HEK293 (cell line): ENCODE measurements around the gene PIP5K1B.

Experiments
- CTCF ChIA-PET: fragments of 350-600 bp; formaldehyde crosslinking; extraction: SDS; loops from one replicate; lab custom pipeline; 2021; ENCODE audit warnings: antibody characterized with exemption; lab: Yijun Ruan, JAX
- POLR2A ChIA-PET: fragments of 300-600 bp; formaldehyde crosslinking; extraction: SDS; loops from one replicate; lab custom pipeline; 2020; ENCODE audit warnings: antibody characterized with exemption, inconsistent platforms; lab: Yijun Ruan, JAX
- H3K27ac ChIP-seq: fragments of 200-500 bp; sonication (Bioruptor generic); 2 replicates; pipeline ENCODE4 v1.5.1; 2014; ENCODE audit warnings: low read depth, low read length, control low read depth, inconsistent platforms; ENCODE audit errors: extremely low read depth
- H3K36me3 ChIP-seq, 2 experiments: fragments of 200-500 bp in 1 of 2; sonication (Bioruptor generic) in 1 of 2; 1 replicate in 1 of 2; 2 replicates in 1 of 2; pipeline ENCODE4 v1.5.1; 2014 to 2017; ENCODE audit warnings: inconsistent platforms in 2 of 2, low read length in 2 of 2; ENCODE audit not compliant: control insufficient read depth in 2 of 2, insufficient read depth in 1 of 2
- H3K4me1 ChIP-seq: fragments of 200-500 bp; sonication (Bioruptor generic); 2 replicates; pipeline ENCODE4 v1.5.1; 2014; ENCODE audit warnings: mild to moderate bottlenecking, low read length, inconsistent platforms; ENCODE audit not compliant: control insufficient read depth, insufficient read depth
- H3K4me3 ChIP-seq: 2 replicates; pipeline ENCODE4 v1.5.1; 2011; ENCODE audit warnings: low read depth, mild to moderate bottlenecking, control low read depth, low read length, moderate library complexity
- H3K9me3 ChIP-seq: fragments of 200-500 bp; sonication (Bioruptor generic); 2 replicates; pipeline ENCODE4 v1.5.1; 2014; ENCODE audit warnings: low read depth, low read length, inconsistent platforms; ENCODE audit not compliant: control insufficient read depth, insufficient read depth
- BCL11A ChIP-seq: fragments of 450-650 bp; formaldehyde crosslinking; IDR thresholded peaks from 2 replicates; pipeline ENCODE4 v1.5.1; 2016; ENCODE audit warnings: low read depth, missing biosample characterization, missing genetic modification characterization
- EGR2 ChIP-seq: fragments of 450-650 bp; formaldehyde crosslinking; IDR thresholded peaks from 2 replicates; pipeline ENCODE4 v1.5.1; 2016; ENCODE audit warnings: low read depth, missing biosample characterization, missing genetic modification characterization
- IKZF3 ChIP-seq: fragments of 450-650 bp; IDR thresholded peaks from 2 replicates; pipeline ENCODE4 v1.5.0; 2018; ENCODE audit warnings: missing biosample characterization, mild to moderate bottlenecking, missing genetic modification characterization, moderate library complexity
- KLF1 ChIP-seq: fragments of 450-650 bp; formaldehyde crosslinking; IDR thresholded peaks from 2 replicates; pipeline ENCODE4 v1.5.1; 2016; ENCODE audit warnings: missing biosample characterization, missing genetic modification characterization
- KLF17 ChIP-seq: fragments of 450-650 bp; formaldehyde crosslinking; IDR thresholded peaks from 2 replicates; pipeline ENCODE4 v1.5.1; 2016; ENCODE audit warnings: missing biosample characterization, missing genetic modification characterization
- OSR2 ChIP-seq: fragments of 450-650 bp; formaldehyde crosslinking; IDR thresholded peaks from 2 replicates; pipeline ENCODE4 v1.5.1; 2016; ENCODE audit warnings: missing biosample characterization, missing genetic modification characterization
- PRDM10 ChIP-seq: fragments of 450-650 bp; formaldehyde crosslinking; IDR thresholded peaks from 2 replicates; pipeline ENCODE4 v1.5.1; 2016; ENCODE audit warnings: missing biosample characterization, missing genetic modification characterization
- PRDM6 ChIP-seq: fragments of 450-650 bp; formaldehyde crosslinking; IDR thresholded peaks from 2 replicates; pipeline ENCODE4 v1.5.1; 2017; ENCODE audit warnings: missing biosample characterization, missing genetic modification characterization
- SALL2 ChIP-seq: fragments of 450-650 bp; formaldehyde crosslinking; IDR thresholded peaks from 2 replicates; pipeline ENCODE4 v1.5.0; 2017; ENCODE audit warnings: missing biosample characterization, mild to moderate bottlenecking, missing genetic modification characterization, borderline replicate concordance
- SCRT1 ChIP-seq: fragments of 450-650 bp; formaldehyde crosslinking; IDR thresholded peaks from 2 replicates; pipeline ENCODE4 v1.5.1; 2016; ENCODE audit warnings: missing biosample characterization, missing genetic modification characterization, borderline replicate concordance
- SP7 ChIP-seq: fragments of 450-650 bp; formaldehyde crosslinking; IDR thresholded peaks from 2 replicates; pipeline ENCODE4 v1.5.1; 2016; ENCODE audit warnings: missing biosample characterization, missing genetic modification characterization
- WT1 ChIP-seq: fragments of 450-650 bp; formaldehyde crosslinking; IDR thresholded peaks from 2 replicates; pipeline ENCODE4 v1.5.1; 2016; ENCODE audit warnings: missing biosample characterization, missing genetic modification characterization
- ZNF155 ChIP-seq: fragments of 450-650 bp; formaldehyde crosslinking; IDR thresholded peaks from 2 replicates; pipeline ENCODE4 v1.5.1; 2016; ENCODE audit warnings: missing biosample characterization, missing genetic modification characterization
- ZNF175 ChIP-seq: fragments of 450-650 bp; formaldehyde crosslinking; IDR thresholded peaks from 2 replicates; pipeline ENCODE4 v1.5.1; 2016; ENCODE audit warnings: missing biosample characterization, missing genetic modification characterization
- ZNF350 ChIP-seq: fragments of 450-650 bp; formaldehyde crosslinking; IDR thresholded peaks from 2 replicates; pipeline ENCODE4 v1.5.0; 2017; ENCODE audit warnings: missing biosample characterization, mild to moderate bottlenecking, missing genetic modification characterization
- ZNF404 ChIP-seq: fragments of 450-650 bp; formaldehyde crosslinking; IDR thresholded peaks from 2 replicates; pipeline ENCODE4 v1.5.1; 2017; ENCODE audit warnings: missing biosample characterization, missing genetic modification characterization
- ZNF514 ChIP-seq: fragments of 450-650 bp; formaldehyde crosslinking; IDR thresholded peaks from 2 replicates; pipeline ENCODE4 v1.5.1; 2016; ENCODE audit warnings: missing biosample characterization, missing genetic modification characterization
- ZNF580 ChIP-seq: fragments of 450-650 bp; formaldehyde crosslinking; IDR thresholded peaks from 2 replicates; pipeline ENCODE4 v1.5.1; 2016; ENCODE audit warnings: missing biosample characterization, missing genetic modification characterization
- TF ChIP-seq, protein P1 (sequence below): fragments of 450-650 bp; IDR thresholded peaks from 2 replicates; pipeline ENCODE4 v1.5.1; 2018; ENCODE audit warnings: missing biosample characterization, mild to moderate bottlenecking, missing genetic modification characterization
- TF ChIP-seq, protein P2 (sequence below): fragments of 450-650 bp; formaldehyde crosslinking; conservative IDR thresholded peaks from 2 replicates; pipeline ENCODE4 v1.5.1; 2016; ENCODE audit warnings: low read depth, missing biosample characterization, missing genetic modification characterization
- TF ChIP-seq, protein P3 (sequence below): fragments of 450-650 bp; IDR thresholded peaks from 2 replicates; pipeline ENCODE4 v1.5.1; 2018; ENCODE audit warnings: missing biosample characterization, missing genetic modification characterization

PIP5K1B gene

GRCh38 chr9:68970151-68970550 is 265.1 kb downstream of the PIP5K1B start:
- H3K4me1 ChIP-seq: peaks cover 4% of the 10 kb centered on the region; the same call in 1 of the 2 replicates
- no peaks in the 10 kb centered on the region for H3K36me3 ChIP-seq
- H3K4me3 ChIP-seq: no peak overlapping the region
- H3K9me3 ChIP-seq: no peaks in the 10 kb centered on the region
- H3K27ac ChIP-seq: no peak overlapping the region
- POLR2A ChIA-PET: no interaction called here
- TF ChIP-seq PRDM6 (peak; percentile 81), ZNF350 (tag by site-specific recombination) (no peak), IKZF3 (0 out of 2 replicates have a peak, but pooled peaks have one; percentile 10), BCL11A (no peak), ZNF175 (no peak), SP7 (peak; percentile 97), ZNF404 (no peak), OSR2 (tag by site-specific recombination) (peak; percentile 26; the same call in 1 of the 2 replicates), ZNF580 (0 out of 2 replicates have a peak, but pooled peaks have one; percentile 30)
- TF ChIP-seq, protein P1, sequence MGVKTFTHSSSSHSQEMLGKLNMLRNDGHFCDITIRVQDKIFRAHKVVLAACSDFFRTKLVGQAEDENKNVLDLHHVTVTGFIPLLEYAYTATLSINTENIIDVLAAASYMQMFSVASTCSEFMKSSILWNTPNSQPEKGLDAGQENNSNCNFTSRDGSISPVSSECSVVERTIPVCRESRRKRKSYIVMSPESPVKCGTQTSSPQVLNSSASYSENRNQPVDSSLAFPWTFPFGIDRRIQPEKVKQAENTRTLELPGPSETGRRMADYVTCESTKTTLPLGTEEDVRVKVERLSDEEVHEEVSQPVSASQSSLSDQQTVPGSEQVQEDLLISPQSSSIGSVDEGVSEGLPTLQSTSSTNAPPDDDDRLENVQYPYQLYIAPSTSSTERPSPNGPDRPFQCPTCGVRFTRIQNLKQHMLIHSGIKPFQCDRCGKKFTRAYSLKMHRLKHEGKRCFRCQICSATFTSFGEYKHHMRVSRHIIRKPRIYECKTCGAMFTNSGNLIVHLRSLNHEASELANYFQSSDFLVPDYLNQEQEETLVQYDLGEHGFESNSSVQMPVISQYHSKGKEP (tag by site-specific recombination): peak; percentile 8; the same call in 1 of the 2 replicates
- TF ChIP-seq, protein P2, sequence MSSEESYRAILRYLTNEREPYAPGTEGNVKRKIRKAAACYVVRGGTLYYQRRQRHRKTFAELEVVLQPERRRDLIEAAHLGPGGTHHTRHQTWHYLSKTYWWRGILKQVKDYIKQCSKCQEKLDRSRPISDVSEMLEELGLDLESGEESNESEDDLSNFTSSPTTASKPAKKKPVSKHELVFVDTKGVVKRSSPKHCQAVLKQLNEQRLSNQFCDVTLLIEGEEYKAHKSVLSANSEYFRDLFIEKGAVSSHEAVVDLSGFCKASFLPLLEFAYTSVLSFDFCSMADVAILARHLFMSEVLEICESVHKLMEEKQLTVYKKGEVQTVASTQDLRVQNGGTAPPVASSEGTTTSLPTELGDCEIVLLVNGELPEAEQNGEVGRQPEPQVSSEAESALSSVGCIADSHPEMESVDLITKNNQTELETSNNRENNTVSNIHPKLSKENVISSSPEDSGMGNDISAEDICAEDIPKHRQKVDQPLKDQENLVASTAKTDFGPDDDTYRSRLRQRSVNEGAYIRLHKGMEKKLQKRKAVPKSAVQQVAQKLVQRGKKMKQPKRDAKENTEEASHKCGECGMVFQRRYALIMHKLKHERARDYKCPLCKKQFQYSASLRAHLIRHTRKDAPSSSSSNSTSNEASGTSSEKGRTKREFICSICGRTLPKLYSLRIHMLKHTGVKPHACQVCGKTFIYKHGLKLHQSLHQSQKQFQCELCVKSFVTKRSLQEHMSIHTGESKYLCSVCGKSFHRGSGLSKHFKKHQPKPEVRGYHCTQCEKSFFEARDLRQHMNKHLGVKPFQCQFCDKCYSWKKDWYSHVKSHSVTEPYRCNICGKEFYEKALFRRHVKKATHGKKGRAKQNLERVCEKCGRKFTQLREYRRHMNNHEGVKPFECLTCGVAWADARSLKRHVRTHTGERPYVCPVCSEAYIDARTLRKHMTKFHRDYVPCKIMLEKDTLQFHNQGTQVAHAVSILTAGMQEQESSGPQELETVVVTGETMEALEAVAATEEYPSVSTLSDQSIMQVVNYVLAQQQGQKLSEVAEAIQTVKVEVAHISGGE (tag by site-specific recombination): no peak
- CTCF ChIA-PET: interaction anchor here (0.7 kb wide), 1 partner anchor 452 kb away, joined by 3 read pairs; no protein-coding TSS in a partner anchor

DNA sequence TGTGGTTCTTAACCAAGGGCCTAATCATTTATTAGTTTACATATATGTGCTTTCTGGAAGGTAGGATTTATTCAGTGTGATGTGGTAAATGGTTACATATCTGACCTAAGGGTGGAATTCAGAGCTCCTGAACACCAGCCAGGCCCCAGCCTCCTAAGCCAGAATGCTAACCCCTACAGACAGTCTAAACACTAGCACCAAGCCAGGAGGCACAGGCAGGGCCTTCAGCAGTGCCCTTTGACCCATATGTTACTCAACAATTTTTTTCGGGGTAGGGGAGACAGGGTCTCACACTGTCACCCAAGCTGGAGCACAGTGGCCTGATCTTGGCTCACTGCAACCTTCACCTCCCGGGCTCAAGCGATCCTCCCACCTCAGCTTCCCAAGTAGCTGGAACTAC is 268.6 kb downstream of the PIP5K1B start:
- TF ChIP-seq ZNF155 (tag by site-specific recombination): no peak
- TF ChIP-seq PRDM10: no peak
- no peak for TF ChIP-seq SALL2
- TF ChIP-seq, protein P3, sequence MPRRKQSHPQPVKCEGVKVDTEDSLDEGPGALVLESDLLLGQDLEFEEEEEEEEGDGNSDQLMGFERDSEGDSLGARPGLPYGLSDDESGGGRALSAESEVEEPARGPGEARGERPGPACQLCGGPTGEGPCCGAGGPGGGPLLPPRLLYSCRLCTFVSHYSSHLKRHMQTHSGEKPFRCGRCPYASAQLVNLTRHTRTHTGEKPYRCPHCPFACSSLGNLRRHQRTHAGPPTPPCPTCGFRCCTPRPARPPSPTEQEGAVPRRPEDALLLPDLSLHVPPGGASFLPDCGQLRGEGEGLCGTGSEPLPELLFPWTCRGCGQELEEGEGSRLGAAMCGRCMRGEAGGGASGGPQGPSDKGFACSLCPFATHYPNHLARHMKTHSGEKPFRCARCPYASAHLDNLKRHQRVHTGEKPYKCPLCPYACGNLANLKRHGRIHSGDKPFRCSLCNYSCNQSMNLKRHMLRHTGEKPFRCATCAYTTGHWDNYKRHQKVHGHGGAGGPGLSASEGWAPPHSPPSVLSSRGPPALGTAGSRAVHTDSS (tag by site-specific recombination): no peak
- no peak for TF ChIP-seq KLF1 (tag by site-specific recombination)
- no peak for TF ChIP-seq KLF17 (tag by site-specific recombination)
- no peak for TF ChIP-seq SCRT1 (tag by site-specific recombination)
- TF ChIP-seq ZNF514 (tag by site-specific recombination): no peak
- no peak for TF ChIP-seq WT1 (tag by site-specific recombination)
- TF ChIP-seq EGR2 (tag by site-specific recombination): no peak
- CTCF ChIA-PET: interaction anchor here (1.4 to 2.7 kb wide), 2 partner anchors 26 to 390 kb away, joined by 5 to 10 read pairs; no protein-coding TSS in a partner anchor
- H3K27ac ChIP-seq: no peak overlapping the region
- H3K36me3 ChIP-seq: no peaks in the 10 kb centered on the region
- no peak overlapping the region for H3K4me3 ChIP-seq
- H3K9me3 ChIP-seq: no peaks in the 10 kb centered on the region
- POLR2A ChIA-PET: no interaction called here
- peaks cover 4% of the 10 kb centered on the region; the same call in 1 of the 2 replicates for H3K4me1 ChIP-seq
